ENCODE results near the gene PLVAP.

DNA sequence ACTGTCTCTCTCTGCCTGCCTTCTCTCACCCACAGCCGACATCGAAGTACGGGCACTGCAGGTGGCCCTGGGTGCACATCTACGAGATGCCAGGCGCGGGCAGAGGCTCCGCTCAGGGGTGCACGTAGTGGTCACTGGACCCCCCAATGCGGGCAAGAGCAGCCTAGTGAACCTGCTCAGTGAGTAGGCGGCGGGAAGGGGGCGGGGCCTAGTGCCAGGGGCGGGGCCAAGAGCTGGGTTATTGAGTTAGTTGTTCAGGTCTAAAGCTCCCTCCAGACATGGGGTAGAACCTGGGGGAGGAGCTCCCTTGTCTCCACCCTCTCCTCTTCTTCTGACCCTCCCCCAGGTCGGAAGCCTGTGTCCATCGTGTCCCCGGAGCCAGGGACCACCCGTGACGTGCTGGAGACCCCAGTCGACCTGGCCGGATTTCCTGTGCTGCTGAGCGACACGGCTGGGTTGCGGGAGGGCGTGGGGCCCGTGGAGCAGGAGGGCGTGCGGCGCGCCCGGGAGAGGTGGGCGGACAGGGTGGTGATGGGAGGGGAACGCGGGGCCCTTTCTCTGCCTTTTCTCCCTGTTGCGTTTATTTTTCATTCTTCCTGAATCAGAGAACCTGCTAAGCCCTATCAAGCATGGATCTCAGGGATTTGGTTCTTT, 37.9 kb downstream of the PLVAP start:
- no peak for TF ChIP-seq POLR2A (IDR thresholded peaks at IDR 0.05)
- TF ChIP-seq, protein P1, sequence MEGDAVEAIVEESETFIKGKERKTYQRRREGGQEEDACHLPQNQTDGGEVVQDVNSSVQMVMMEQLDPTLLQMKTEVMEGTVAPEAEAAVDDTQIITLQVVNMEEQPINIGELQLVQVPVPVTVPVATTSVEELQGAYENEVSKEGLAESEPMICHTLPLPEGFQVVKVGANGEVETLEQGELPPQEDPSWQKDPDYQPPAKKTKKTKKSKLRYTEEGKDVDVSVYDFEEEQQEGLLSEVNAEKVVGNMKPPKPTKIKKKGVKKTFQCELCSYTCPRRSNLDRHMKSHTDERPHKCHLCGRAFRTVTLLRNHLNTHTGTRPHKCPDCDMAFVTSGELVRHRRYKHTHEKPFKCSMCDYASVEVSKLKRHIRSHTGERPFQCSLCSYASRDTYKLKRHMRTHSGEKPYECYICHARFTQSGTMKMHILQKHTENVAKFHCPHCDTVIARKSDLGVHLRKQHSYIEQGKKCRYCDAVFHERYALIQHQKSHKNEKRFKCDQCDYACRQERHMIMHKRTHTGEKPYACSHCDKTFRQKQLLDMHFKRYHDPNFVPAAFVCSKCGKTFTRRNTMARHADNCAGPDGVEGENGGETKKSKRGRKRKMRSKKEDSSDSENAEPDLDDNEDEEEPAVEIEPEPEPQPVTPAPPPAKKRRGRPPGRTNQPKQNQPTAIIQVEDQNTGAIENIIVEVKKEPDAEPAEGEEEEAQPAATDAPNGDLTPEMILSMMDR (IDR thresholded peaks at IDR 0.05): no peak
